ENCODE results near the gene STAT4.
A peak's percentile ranks its signal among the peaks of the same experiment; 100 is the strongest.

Gene STAT4

DNA sequence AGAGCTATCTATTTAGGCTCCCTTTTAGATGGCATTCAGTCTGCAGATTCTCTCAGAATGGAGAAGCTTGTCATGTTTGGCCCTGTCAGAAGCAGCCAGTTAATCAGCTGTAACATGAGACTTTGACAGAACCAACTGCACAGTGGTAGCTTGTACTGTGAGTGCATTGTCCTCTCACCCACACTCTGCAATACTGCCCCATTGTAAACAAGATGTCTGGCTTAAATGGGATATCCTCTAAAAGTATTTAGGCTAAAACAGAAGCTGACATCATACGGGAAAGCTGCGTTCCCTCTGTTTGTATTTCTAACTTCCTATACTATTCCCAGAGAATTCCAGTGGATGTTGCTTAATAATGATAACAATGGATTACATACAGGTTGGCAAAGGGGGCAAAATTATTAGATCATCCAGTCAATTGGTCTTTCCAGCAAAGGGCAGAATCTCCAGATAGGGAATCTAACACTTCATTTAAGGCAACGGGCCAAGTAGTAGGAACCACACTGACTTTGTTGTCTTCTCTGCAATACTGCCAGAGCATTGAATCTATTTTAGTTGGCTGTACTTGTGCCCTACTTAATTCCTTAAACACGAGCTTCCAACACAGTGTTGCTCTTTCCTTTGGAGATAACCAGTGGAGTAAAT lies 15.4 kb upstream of the STAT4 start:
- TF ChIP-seq TOX (CRISPR knock-in tag; IDR thresholded peaks at IDR 0.05; ENCODE audit: borderline replicate concordance) (no peak), ARNTL (CRISPR knock-in tag; IDR thresholded peaks at IDR 0.05; ENCODE audit: borderline replicate concordance, low read depth) (no peak), ZC3H10 (CRISPR knock-in tag; IDR thresholded peaks at IDR 0.05) (no peak), ISL1 (CRISPR knock-in tag; IDR thresholded peaks at IDR 0.05) (no peak), SNAI2 (CRISPR knock-in tag; IDR thresholded peaks at IDR 0.05) (no peak), PPARA (CRISPR knock-in tag; IDR thresholded peaks at IDR 0.05; ENCODE audit: borderline replicate concordance) (no peak), TCF4 (CRISPR knock-in tag; IDR thresholded peaks at IDR 0.05; ENCODE audit: borderline replicate concordance) (no peak), RARB (CRISPR knock-in tag; IDR thresholded peaks at IDR 0.05) (no peak), OSR1 (CRISPR knock-in tag; IDR thresholded peaks at IDR 0.05) (no peak), ZNF565 (CRISPR knock-in tag; conservative IDR thresholded peaks at IDR 0.05; ENCODE audit: low read depth) (no peak), BACH2 (CRISPR knock-in tag; IDR thresholded peaks at IDR 0.05; ENCODE audit: borderline replicate concordance) (no peak), GLIS3 (CRISPR knock-in tag; IDR thresholded peaks at IDR 0.05) (no peak), ZFP3 (CRISPR knock-in tag; IDR thresholded peaks at IDR 0.05) (no peak), POU6F1 (CRISPR knock-in tag; IDR thresholded peaks at IDR 0.05; ENCODE audit: borderline replicate concordance, low read depth) (no peak)
- TF ChIP-seq, protein P1, sequence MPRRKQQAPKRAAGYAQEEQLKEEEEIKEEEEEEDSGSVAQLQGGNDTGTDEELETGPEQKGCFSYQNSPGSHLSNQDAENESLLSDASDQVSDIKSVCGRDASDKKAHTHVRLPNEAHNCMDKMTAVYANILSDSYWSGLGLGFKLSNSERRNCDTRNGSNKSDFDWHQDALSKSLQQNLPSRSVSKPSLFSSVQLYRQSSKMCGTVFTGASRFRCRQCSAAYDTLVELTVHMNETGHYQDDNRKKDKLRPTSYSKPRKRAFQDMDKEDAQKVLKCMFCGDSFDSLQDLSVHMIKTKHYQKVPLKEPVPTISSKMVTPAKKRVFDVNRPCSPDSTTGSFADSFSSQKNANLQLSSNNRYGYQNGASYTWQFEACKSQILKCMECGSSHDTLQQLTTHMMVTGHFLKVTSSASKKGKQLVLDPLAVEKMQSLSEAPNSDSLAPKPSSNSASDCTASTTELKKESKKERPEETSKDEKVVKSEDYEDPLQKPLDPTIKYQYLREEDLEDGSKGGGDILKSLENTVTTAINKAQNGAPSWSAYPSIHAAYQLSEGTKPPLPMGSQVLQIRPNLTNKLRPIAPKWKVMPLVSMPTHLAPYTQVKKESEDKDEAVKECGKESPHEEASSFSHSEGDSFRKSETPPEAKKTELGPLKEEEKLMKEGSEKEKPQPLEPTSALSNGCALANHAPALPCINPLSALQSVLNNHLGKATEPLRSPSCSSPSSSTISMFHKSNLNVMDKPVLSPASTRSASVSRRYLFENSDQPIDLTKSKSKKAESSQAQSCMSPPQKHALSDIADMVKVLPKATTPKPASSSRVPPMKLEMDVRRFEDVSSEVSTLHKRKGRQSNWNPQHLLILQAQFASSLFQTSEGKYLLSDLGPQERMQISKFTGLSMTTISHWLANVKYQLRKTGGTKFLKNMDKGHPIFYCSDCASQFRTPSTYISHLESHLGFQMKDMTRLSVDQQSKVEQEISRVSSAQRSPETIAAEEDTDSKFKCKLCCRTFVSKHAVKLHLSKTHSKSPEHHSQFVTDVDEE (CRISPR knock-in tag; IDR thresholded peaks at IDR 0.05), result no peak
- peak; percentile 75 for ATAC-seq

DNA sequence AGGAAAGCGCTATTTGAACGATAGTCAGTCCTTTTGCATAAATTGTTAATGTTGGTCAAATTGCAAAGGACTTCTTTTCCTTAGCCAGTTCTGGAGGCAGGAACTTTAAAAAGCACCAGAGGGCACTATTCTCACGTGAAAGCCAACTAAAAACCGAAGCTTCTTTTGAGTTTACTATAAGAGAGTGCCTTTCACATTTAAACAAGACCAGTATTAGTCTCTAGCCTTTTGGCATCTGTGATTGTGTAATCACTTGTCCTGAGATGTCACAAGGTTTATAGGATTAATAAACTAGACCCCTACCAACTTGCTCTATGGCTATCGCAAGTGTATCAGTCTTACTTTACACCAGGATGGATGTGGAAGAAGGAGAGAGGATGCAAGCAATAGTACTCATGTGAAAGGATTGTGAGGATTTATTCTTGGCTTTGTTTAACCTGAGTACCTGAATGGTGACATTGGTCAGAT lies 14.4 kb upstream of the STAT4 start:
- TF ChIP-seq ZC3H10 (CRISPR knock-in tag; IDR thresholded peaks at IDR 0.05) (no peak), ESRRG (CRISPR knock-in tag; IDR thresholded peaks at IDR 0.05) (no peak), TCF4 (CRISPR knock-in tag; IDR thresholded peaks at IDR 0.05; ENCODE audit: borderline replicate concordance) (no peak), ZNF70 (CRISPR knock-in tag; IDR thresholded peaks at IDR 0.05) (no peak), PPARA (CRISPR knock-in tag; IDR thresholded peaks at IDR 0.05; ENCODE audit: borderline replicate concordance) (no peak), CSDC2 (CRISPR knock-in tag; IDR thresholded peaks at IDR 0.05) (no peak), ISL1 (CRISPR knock-in tag; IDR thresholded peaks at IDR 0.05) (no peak), OSR1 (CRISPR knock-in tag; IDR thresholded peaks at IDR 0.05) (no peak), GLIS3 (CRISPR knock-in tag; IDR thresholded peaks at IDR 0.05) (no peak), BACH2 (CRISPR knock-in tag; IDR thresholded peaks at IDR 0.05; ENCODE audit: borderline replicate concordance) (no peak), ZNF8 (CRISPR knock-in tag; IDR thresholded peaks at IDR 0.05) (no peak), RARB (CRISPR knock-in tag; IDR thresholded peaks at IDR 0.05) (no peak), ZFP3 (CRISPR knock-in tag; IDR thresholded peaks at IDR 0.05) (no peak), TOX (CRISPR knock-in tag; IDR thresholded peaks at IDR 0.05; ENCODE audit: borderline replicate concordance) (no peak), ARNTL (CRISPR knock-in tag; IDR thresholded peaks at IDR 0.05; ENCODE audit: borderline replicate concordance, low read depth) (no peak)
- TF ChIP-seq, protein P2, sequence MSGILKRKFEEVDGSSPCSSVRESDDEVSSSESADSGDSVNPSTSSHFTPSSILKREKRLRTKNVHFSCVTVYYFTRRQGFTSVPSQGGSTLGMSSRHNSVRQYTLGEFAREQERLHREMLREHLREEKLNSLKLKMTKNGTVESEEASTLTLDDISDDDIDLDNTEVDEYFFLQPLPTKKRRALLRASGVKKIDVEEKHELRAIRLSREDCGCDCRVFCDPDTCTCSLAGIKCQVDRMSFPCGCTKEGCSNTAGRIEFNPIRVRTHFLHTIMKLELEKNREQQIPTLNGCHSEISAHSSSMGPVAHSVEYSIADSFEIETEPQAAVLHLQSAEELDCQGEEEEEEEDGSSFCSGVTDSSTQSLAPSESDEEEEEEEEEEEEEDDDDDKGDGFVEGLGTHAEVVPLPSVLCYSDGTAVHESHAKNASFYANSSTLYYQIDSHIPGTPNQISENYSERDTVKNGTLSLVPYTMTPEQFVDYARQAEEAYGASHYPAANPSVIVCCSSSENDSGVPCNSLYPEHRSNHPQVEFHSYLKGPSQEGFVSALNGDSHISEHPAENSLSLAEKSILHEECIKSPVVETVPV (CRISPR knock-in tag; IDR thresholded peaks at IDR 0.05), result no peak
- TF ChIP-seq, protein P1 (CRISPR knock-in tag; IDR thresholded peaks at IDR 0.05), result no peak
- TF ChIP-seq, protein P3, sequence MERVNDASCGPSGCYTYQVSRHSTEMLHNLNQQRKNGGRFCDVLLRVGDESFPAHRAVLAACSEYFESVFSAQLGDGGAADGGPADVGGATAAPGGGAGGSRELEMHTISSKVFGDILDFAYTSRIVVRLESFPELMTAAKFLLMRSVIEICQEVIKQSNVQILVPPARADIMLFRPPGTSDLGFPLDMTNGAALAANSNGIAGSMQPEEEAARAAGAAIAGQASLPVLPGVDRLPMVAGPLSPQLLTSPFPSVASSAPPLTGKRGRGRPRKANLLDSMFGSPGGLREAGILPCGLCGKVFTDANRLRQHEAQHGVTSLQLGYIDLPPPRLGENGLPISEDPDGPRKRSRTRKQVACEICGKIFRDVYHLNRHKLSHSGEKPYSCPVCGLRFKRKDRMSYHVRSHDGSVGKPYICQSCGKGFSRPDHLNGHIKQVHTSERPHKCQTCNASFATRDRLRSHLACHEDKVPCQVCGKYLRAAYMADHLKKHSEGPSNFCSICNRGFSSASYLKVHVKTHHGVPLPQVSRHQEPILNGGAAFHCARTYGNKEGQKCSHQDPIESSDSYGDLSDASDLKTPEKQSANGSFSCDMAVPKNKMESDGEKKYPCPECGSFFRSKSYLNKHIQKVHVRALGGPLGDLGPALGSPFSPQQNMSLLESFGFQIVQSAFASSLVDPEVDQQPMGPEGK (CRISPR knock-in tag; IDR thresholded peaks at IDR 0.05; ENCODE audit: borderline replicate concordance), result no peak
- ATAC-seq, result peak; percentile 85

All from SK-N-SH treated with all-trans-retinoic acid at 6 μM for 48 hours (cell line).